HG02623 (cell line): ENCODE data around the gene EHBP1.
"Not testable (repeated sequence)": the region's sequence is repeated elsewhere in the genome, so short reads cannot be mapped to it uniquely, and the experiment has no call there.

ENCODE experiments used
- ATAC-seq: cut with Tn5 transposase; IDR thresholded peaks from one replicate; pipeline ENCODE4 v1.9.1; 2021; ENCODE audit warnings: moderate library complexity; ENCODE audit not compliant: unreplicated experiment

Gene EHBP1

DNA sequence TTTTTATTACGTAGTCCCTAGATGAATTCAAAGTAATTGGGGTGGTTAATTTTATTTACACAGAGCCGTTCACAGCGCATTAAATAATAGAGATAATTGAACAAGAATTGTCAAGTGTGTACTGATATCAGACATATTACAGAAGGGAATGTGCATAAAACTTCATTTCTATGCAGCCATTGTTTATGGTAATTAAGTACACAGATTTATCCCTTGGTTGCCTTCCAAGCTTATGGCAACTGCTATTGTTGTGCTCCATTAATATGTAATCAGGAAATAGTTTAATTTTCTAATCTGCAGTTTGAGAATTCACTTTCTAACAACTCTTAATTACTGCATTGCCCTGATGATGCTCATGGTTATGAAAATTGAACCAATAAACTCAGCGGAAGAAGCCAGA lies 297.8 kb downstream of the EHBP1 start:
- no peak for ATAC-seq

DNA sequence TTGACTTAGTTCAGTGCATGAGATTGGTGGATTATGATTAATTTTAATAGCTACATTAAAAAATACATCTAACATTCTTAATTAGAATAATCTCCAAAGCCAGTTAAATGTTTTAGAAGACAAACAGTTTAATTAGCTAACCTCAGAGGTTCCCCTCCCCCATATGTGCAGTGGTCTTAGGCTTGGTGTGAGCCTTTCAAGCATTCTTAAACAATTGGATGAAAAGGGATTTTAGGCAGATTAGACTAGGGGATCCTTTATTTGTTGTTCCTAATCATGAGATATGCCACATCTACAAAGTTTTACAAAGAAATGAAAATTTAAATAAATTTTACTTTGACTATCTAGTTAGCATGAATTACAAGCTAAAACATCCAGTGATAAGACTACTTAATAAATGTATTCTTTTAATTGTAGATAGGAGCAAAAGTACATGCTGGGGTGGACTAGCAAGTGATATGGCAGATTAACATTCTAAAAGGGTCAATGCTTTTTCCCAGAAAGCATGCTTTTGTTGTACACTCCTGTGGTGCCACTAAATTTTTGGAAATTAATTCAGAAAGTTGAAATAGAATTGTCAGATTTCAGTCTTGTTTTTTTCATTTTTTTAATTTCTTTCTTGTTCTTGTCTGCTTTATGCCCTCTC lies 302.4 kb downstream of the EHBP1 start:
- ATAC-seq = no peak

DNA sequence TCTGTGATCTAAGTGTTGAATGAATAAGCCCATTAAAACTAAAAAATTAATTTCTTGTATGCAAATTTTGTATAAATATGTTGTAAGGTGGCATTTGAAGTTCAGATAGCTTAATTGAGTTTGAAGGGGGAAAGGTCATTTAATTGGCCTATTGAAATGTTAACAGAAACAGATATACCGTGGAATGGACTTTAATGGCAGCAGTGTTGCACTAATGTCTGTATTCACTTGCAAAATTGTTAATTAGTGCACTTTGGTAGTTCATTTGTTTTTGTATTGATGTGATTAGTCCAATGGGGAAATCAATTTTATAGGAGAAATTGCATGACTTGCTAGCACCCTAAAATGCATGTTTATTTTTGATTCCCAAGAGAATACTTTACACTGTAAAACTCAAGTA lies 303.3 kb downstream of the EHBP1 start:
- ATAC-seq = no peak

DNA sequence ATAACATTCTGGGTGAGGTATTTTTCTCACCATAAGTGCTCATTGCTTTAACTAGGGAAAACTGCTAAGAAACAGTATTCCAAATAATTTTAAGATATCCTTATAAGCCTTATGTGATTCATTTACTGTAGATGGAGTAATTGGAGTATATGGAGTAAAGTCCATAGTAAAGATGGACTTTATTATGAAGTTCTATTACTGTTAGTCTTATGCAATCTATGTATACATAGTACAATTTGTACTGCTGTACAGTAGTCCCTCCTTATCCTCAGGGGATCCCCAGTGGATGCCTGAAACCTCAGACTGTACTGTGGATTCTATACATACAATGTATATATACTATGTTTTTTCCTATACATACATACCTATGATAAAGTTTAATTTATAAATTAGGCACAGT lies 304.0 kb downstream of the EHBP1 start:
- no peak for ATAC-seq

DNA sequence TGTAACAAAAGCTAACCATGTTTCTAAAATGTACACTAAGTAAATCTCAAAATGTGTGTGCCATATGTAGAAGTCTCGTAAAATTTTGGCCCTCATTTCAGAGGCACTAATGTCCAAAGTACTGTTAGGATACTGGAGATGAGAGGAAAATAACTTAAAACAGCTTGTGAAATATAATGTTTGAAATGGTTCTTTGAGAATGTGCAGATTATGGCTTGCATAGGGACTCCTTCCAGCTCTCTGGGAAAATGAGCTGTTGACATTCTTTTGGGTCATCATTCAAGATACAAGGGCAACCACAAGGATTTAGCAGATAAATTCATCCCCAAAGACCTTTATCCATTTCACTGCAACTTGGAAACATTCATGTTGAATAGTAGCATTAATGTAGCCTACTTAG lies 307.0 kb downstream of the EHBP1 start:
- ATAC-seq = no peak

DNA sequence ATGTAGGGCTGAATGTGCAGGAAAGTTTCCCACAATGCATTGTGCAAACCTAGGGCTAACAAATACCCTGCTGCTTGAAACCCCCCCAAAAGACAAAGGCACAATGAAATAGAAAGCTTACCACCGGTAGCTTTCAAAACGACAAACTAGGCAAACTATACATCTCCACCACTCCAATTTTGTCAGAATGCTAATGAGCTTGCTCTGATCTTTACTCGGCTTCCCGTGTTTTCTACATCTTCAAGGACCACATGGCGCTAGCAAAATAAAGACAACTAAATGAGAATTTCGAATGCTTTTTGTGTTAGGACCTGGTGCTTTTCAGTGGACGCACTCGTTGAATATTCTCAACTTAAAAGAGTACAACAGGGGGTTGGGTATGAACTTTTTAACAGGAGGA lies 307.9 kb downstream of the EHBP1 start:
- no peak for ATAC-seq

DNA sequence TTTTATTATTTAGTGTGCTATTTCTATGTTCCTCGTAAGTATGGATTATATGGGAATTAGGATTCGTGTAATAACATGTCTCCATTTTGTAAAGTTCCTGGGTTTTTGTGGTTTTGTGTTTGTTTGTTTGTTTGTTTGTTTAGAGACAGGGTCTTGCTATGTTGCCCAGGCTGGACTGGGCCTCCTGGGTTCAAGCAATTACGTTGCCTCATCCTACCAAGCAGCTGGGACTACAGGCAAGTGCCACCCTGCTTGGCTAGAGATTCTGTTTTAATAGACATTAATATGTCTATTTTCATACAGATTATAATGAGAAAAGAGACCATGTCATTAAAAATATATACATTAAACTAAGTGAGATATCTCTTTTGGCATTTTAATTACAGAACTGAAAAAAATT lies 309.9 kb downstream of the EHBP1 start:
- no peak for ATAC-seq

DNA sequence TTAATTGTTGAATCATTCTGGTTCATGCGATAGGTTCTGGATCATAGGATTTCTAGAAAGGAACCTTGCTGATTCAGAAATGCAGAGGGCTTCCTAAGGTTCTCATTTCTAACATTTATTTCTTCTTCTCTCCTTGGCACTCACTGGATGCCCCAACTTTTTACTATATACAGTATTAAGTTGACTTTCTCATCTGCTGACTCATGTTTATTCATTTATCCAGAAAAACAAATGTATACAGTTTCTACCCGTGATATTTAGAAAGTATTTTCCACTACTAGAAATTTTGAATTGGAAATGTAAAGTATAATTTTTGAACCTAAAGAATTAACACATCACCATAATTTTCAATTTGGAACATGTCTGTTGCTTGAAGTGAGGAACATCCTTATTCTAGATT lies 312.9 kb downstream of the EHBP1 start:
- ATAC-seq = no peak

DNA sequence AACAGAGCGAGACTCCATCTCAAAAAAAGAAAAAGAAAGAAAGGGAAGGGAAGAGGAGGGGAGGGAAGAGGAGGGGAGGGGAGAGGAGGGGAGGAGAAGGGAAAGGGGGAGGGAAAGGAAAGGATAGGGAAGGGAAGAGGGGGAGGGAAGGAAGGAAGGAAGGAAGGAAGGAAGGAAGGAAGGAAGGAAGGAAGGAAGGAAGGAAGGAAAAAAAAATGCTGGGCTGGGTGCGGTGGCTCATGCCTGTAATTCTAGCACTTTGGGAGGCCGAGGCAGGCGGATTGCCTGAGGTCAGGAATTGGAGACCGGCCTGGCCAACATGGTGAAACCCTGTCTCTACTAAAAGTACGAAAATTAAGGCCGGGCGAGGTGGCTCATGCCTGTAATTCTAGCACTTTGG lies 314.2 kb downstream of the EHBP1 start:
- not testable (repeated sequence) for ATAC-seq

DNA sequence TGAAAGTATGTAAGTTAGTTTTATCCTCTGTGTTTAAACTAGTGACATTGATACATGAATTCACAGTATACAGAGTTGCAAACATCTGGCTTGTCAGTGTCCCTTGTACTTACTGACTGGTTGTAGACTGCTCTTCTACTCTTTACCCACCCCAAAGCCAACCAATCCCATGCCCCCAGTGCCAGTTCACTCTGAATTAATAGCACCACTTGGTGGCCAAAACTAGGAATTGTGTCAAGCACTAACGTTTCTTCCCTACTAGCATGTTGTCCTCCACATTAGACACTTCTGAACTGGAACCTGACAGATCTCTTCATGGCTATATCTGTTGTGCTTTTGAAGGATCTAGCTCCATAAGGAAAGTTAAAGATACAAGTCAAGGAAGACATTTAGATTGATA lies 317.9 kb downstream of the EHBP1 start:
- no peak for ATAC-seq

DNA sequence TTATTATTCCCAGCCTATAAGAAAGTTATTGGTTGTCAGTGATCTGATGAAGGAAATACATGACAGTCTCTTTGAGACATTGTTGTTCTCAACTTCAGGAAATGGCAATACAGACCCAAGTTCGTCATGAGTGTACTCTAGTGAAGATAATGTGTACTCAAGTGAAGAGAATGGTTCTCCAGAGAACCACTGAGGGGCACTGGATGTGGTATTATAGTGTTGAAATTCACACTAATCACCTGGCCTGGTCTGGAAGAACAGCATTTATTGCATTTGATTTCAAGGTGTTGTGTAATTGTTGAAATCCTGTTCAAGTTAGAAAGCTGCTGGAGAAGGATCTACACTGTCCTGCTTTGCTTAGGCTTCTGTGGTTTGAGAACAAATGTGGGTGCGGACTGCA lies 321.7 kb downstream of the EHBP1 start:
- ATAC-seq = no peak

DNA sequence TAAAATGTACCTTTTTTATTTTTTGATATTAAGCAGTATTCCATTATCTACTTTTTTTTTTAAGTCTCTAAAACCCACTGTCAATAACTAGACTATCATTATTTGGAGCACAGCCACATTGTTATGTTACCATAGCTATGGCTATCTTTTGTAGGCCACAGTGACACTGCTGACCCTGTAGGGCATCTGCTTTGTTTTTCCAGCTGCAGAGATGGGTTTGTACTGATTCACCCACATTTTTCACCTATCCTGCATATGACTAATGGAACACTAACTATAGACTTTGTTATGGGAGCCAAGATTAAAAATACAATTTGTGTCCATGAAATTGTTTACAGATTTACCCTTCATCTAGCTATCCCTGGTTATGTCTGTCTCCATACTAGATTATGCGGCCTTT lies 323.5 kb downstream of the EHBP1 start:
- ATAC-seq = no peak

DNA sequence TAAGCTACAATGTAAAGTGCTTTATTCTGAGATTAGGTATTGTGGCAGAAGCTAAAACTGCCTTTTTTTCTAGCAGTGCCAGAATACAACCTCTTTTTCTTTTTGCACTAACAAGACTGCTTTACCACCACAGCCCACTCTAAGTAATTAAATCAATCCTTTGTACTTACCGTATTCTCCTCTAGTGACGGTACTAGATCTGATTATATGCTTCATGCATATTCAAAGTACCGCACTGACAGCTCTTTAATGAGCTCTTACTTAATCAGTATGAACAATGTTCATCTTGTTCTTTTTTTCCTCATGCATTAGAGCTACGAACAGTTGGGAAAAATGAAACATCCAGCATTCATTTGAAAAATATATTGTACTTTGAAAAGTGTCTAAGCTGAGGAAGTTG lies 329.0 kb downstream of the EHBP1 start:
- ATAC-seq = no peak

DNA sequence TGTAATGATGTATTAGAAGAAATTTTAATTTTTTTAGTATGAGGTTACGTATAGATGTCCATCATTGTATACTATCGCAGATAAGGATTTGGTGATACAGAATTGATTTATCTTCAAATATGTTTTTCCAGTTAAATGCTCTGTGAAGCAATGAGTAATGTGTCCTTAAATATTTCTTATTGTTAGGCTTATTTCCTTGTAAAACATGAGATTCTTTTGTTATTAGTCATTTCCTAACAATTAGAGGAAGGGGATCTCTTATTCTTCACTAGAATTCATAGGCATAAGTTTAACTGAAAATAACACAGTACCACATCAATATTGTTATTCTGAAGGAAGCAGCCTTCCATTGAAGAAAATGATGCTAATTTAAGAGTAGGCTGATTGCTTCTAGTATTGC lies 329.7 kb downstream of the EHBP1 start:
- no peak for ATAC-seq

DNA sequence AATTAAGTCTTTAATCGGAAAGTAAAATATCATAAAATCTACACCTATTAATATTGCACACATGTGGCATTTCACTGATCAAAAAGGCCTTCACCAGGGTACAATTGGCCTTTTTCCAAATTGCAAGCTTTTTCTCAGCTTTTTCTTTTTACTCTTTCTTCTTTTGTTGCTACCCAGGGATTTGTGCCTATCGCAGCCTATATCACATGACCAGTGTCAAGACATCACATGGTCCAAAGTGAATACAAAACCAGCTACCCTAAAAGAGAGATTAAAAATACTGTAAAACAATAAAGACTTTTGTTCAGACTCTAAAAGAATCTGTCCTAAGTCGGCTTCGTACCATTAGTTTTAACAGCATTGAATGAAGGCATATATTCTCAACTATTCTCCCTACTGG lies 330.1 kb downstream of the EHBP1 start:
- ATAC-seq = no peak

DNA sequence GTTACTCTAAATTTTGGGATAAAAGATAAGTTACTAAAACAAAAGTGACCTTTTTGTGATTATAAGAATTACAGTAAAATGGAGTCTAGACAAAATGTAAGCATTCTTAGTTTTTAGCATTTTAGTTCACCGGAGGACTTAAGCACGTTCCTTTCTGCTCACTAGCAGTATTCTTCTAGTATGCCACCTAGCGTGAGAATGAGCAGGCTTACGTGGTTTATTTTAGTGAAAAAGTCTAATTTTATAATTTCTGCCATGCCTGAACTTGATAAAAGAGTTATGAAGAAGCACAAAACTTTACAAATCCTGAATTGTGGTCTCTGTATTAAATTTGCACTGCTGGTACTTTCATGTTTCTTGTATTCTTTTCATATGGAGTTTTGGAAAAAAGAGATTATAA lies 332.5 kb downstream of the EHBP1 start:
- no peak for ATAC-seq

DNA sequence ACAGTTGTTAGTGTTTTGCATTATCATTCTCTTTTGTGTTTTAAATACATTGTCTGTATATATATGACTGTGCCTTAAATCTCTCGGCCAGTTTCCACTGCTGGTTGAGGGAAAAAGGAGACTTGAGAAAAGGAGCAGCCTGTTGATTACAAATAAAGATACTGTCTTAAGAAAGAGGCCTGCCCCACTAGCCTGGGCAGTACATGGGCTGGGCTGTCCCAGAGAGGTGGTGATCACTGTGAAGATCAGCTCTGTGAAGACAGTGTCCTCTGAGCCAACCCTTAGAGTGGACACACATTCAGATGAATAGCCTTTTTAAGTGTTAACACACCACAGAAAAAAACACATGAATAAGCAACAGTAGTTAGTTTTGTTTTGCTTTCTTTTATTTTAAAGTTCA lies 335.1 kb downstream of the EHBP1 start:
- no peak for ATAC-seq

DNA sequence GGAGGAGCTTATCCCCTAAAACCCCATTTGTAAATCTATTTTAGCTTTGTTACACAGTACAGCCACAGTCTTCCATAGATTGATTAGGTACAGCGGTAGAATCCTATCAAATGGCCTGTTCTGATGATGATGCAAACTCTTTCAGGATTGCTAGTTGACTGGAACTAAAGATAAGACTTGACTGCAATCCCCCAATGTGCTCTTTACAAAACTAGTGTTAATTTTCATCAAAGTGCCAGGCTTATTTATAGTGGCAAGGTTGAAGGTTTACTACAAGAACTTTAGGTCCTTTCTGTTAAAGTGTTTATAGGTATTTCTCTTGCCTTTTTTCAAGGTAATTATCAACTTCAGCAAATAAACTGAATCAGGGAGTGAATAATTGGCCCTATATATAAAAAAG lies 336.1 kb downstream of the EHBP1 start:
- no peak for ATAC-seq

DNA sequence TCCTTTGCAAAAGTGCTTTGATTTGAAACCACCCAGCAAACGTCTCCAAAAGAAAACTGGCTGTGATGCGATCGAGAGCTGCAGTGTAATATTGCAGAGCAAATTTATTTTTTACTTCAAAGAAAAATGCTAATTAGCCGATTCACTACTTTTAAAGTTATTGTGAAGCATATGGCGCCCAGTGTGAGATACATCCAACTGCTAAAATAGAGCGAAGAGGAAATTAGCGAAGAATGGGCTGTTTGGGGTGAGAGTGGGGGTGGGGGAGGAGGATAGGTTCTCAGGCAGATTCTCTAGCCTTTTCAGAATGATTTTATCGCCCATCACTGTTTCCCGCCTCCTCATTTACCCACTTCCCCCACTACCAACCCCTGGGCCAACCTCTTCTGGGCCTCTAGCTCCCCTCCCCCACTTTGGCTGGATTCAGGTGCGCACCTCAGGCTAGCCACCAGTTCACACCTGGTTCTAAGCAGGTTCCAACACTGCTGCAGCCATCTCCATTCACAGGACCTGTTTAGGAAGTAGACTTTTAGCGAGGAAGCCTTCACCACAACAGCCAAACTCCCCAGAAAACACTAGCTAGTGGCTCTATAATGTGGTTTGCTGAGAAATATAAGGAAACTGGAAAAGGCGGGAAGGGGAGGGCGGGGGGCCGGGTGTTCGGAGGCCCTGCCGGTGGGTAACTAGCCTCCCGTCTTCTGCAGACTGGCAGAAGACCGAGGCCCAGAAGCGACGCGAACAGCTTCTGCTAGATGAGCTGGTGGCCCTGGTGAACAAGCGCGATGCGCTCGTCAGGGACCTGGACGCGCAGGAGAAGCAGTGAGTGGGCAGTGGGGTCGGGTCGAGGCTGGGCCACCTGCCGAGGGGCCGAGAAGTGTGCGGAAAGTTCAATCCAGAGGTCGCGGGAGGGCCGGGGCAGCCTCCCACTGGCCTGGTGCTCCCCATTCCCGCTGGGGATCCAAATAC lies 339.1 kb downstream of the EHBP1 start:
- ATAC-seq = no peak

DNA sequence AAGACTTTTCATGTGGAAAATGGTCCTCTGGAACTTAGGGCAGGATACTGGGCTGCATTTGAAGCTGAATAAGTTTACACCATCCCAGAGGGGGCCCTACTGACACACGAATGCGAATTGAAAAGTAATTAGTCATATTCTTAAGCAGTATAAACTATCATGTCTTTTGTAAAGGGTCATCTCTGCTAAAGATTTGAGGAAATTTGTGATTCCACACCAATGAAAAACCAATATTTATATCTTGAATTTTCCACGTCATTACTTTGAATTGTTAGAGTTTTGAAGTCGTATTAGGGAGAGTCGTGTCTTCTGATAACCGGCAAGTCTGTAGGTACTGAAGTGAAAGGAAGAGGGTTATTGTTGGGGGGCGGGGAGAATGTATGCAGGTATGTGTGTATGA lies 341.0 kb downstream of the EHBP1 start:
- no peak for ATAC-seq

DNA sequence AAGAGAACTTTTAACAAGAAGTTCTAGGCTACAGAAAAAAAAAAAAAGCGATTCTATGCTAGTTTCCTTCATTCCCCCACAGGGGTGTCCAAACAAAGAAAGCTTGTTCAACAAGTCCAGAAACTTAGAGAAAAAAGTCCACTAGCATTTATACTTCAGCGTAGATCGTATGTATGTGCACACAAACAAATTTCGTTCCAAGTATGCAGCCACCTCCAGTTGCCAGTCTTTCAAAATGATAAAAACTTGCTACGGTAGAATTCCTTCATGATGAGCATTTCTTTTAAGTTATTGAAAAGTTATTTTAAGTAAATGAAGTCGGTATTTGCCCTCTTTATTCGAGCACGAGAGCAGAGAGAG lies 341.4 kb downstream of the EHBP1 start:
- no peak for ATAC-seq
